NCI-H2227 treated with DMSO at 0.1 percent for 48 hours (cell line): ENCODE data around the gene ZNF280D.
A peak's percentile ranks its signal among the peaks of the same experiment; 100 is the strongest.

Source experiments
- DNase-seq: peaks from one replicate; lab custom pipeline; 2025; lab: John Stamatoyannopoulos, UW

ZNF280D gene

GRCh38 chr15:56752986-56753385 lies 19.7 kb upstream of the ZNF280D start:
- DNase-seq: no peak

GRCh38 chr15:56749982-56750381 lies 16.7 kb upstream of the ZNF280D start:
- no peak for DNase-seq

GRCh38 chr15:56744701-56745683 lies 11.7 kb upstream of the ZNF280D start:
- DNase-seq: no peak

GRCh38 chr15:56741541-56741940 lies 8.2 kb upstream of the ZNF280D start:
- no peak for DNase-seq

GRCh38 chr15:56739964-56740640 lies 6.8 kb upstream of the ZNF280D start:
- DNase-seq: no peak

- DNase-seq: no peak
Measured at GRCh38 chr15:56739474-56739873, 6.2 kb upstream of the ZNF280D start.

GRCh38 chr15:56737791-56738190 lies 4.5 kb upstream of the ZNF280D start:
- no peak for DNase-seq

GRCh38 chr15:56736881-56737707 lies 3.8 kb upstream of the ZNF280D start:
- DNase-seq: no peak

- no peak for DNase-seq
Measured at GRCh38 chr15:56736308-56736707, 3.0 kb upstream of the ZNF280D start.

GRCh38 chr15:56735589-56735988 lies 2.3 kb upstream of the ZNF280D start:
- no peak for DNase-seq

- DNase-seq: no peak
Measured at GRCh38 chr15:56734013-56734635, 815 bp upstream of the ZNF280D start.

GRCh38 chr15:56732886-56733135 lies 498 bp downstream of the ZNF280D start:
- DNase-seq: peak; percentile 69

- no peak for DNase-seq
Measured at GRCh38 chr15:56732135-56732885, 999 bp downstream of the ZNF280D start.

- no peak for DNase-seq
Measured at GRCh38 chr15:56731548-56731947, 1.8 kb downstream of the ZNF280D start.

- DNase-seq: no peak
Measured at GRCh38 chr15:56729561-56729960, 3.7 kb downstream of the ZNF280D start.

GRCh38 chr15:56725386-56725785 lies 7.9 kb downstream of the ZNF280D start:
- DNase-seq: no peak

GRCh38 chr15:56724232-56724631 lies 9.1 kb downstream of the ZNF280D start:
- no peak for DNase-seq

GRCh38 chr15:56723787-56724186 lies 9.5 kb downstream of the ZNF280D start:
- DNase-seq: no peak

GRCh38 chr15:56719774-56720555 lies 13.3 kb downstream of the ZNF280D start:
- DNase-seq: no peak

- no peak for DNase-seq
Measured at GRCh38 chr15:56719021-56719612, 14.2 kb downstream of the ZNF280D start.
